GM21360 (cell line): ENCODE data around the gene NNAT.
"Not testable (repeated sequence)": the region's sequence is repeated elsewhere in the genome, so short reads cannot be mapped to it uniquely, and the experiment has no call there.

Experiments used
- ATAC-seq: cut with Tn5 transposase; IDR thresholded peaks from one replicate; pipeline ENCODE4 v1.9.1; 2021; ENCODE audit warnings: mild to moderate bottlenecking, moderate library complexity; ENCODE audit not compliant: unreplicated experiment

NNAT gene

DNA sequence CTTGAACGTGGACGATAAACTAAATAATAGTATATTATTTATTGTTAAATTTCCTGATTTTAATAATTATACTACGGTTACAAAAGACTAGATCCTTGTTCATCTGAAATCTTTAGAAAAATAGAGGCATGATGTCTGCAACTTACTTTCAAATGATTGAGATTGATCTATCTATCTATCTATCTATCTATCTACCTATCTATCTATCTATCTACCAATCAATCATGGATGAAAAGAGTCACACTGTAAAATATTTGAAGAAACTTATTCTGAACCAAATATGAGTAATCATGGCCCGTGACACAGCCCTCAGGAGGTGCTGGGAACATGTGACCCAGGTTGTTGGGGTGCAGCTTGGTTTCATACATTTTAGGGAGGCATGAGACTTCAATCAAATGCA, 18.4 kb downstream of the NNAT start:
- no peak for ATAC-seq

DNA sequence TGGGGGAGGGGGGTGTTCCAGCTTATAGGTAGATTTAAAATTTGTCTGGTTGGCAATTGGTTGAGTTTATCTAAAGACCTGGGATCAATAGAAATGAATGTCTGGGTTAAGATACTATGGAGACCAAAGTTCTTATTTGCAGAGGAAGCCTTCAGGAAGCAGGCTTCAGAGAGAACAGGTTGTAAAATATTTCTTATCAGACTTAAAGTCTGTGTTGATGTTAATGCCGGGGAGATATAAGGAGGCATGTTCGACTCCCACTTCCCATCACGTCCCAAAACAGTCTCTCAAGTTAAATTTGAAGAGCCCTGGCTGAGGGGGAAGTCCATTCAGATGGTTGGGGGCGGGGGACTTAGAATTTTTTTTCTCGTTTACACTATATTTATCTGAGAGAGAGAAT, 19.0 kb downstream of the NNAT start:
- ATAC-seq: no peak

DNA sequence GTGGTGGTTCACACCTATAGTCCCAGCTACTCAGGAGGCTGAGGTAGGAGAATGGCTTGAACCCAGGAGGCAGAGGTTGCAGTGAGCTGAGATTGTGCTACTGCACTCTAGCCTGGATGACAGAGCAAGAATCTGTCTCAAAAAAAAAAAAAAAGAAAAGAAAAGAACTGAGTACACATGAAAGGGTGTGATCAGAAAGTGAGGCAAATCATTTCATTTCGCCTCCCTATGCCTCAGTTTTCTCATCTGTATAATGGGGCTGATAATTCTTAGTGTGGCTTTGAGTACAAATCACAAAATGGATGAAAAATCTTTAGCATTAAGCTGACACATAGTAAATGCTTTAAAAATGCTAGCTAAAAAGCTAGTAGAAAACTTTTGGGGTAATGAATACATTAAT, 19.8 kb downstream of the NNAT start:
- ATAC-seq: not testable (repeated sequence)

DNA sequence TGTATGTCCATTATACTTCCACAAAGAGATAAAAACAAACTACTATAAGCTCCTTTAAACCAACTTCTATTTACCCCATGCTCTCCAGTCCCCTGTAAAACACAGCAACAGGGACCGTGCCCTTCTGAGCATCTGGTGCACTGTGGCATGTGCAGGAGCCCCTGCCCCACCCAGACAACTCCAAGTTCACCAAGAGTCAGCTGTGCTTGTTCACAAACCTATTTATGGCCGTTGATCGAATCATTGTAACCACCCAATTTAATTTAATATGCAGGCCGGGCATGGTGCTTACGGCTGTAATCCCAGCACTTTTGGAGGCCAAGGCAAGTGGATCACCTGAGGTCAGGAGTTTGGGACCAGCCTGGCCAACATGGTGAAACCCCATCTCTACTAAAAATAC, 20.3 kb downstream of the NNAT start:
- no peak for ATAC-seq

DNA sequence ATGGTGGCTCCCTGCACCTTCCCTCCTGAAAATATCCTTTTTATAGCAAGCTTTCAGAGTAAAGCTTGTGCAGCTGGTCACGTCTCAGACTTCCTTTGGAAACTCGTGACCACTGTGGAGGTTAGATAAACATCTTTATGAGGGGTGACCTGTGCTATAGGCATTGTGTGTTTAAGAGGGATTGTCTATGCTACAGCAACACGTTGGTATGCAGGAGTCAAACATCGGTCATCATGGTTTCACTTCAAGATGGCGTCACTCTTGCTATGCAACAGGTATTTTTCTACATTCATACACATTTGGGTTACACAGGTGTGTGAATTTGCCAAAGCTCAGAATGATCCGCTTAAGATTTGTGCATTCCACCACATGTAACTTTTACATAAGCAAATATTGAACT, 21.2 kb downstream of the NNAT start:
- ATAC-seq: no peak

DNA sequence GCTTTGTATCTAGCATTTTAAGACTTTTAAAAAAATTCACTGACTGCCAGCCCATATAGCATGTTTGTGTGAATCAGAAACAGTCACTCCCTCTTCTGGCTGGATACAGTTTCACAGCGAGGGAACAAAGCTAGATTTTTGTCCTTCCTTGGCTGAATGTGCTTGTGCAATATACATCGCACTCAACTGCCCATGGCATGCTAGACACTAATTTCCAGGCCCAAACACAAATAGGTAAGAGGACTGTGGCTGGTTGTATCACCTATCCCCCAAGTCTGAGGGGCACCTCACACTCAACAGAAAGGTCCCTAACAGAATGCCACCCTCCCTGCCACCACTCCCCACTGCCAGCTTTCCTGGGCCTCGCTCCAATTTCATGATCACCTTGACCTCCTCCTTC, 22.8 kb downstream of the NNAT start:
- no peak for ATAC-seq

DNA sequence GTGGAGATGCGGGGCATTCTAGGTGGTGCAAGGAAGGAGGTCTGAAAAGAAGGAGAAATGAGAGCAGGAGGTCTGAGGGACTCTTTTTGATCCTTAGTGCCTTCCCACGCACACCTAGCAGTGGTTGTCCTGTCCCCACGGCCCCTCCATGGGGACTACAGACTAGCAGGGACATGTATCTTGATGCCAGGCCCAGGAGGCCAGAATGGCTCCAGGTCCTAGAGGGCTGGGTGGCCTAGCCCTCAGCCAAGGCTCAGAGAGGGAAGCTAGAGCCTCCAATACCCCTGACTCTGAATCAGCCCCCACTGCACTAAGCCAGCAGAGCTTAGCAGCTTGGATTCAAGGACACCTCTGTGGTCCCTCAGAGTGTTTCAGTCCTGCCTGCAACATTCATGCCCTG, 23.3 kb downstream of the NNAT start:
- ATAC-seq: no peak

DNA sequence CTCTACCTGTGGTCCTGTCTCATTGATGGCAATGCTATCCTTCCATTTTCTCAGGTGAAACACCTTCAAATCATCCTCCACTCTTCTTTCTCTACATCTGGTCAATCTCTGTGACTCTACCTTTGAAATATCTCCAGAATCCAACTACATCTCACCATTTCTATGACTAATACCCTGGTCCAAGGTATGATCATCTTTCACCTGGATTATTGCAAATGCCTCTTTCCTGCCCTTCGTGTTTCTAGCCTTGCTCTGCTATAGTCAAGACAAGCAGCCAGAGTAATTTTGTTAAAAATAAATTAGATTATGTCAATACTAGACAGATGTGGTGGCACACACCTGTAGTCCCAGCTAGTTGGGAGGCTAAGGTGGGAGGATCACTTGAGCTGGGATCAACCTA, 24.5 kb downstream of the NNAT start:
- ATAC-seq: no peak

DNA sequence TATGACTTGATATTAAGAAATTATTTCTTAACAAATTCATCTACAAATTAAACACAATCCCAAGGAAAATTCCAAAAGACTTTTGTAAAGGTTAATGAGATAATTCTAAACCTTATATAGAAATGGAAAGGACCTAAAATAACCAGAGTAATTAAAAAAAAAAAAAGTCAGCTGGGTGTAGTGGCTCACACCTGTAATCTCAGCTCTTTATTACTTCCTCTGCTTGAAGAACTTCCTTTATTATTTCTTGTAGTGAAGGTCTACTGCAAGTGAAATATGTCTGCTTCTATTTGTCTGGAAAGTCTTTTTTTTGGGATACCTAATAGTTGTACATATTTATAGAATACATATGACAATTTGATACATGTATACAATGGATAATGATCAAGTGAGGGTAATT, 26.9 kb downstream of the NNAT start:
- ATAC-seq: no peak

DNA sequence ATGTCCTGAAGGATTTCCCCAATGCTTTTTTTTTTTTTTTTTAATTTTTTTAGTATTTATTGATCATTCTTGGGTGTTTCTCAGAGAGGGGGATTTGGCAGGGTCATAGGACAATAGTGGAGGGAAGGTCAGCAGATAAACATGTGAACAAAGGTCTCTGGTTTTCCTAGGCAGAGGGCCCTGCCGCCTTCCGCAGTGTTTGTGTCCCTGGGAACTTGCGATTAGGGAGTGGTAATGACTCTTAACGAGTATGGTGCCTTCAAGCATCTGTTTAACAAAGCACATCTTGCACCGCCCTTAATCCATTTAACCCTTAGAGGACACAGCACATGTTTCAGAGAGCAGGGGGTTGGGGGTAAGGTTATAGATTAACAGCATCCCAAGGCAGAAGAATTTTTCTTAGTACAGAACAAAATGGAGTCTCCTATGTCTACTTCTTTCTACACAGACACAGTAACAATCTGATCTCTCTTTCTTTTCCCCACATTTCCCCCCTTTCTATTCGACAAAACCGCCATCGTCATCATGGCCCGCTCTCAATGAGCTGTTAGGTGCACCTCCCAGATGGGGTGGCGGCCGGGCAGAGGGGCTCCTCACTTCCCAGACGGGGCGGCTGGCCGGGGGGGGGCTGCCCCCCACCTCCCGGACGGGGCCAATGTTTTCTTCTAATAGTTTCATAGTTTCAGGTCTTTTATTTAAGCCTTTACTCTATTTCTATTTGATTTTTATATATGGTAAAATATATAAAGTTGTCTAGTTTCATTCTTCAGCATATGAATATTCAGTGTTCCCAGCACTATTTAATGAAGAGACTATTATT, 29.3 kb downstream of the NNAT start:
- ATAC-seq: not testable (repeated sequence)

DNA sequence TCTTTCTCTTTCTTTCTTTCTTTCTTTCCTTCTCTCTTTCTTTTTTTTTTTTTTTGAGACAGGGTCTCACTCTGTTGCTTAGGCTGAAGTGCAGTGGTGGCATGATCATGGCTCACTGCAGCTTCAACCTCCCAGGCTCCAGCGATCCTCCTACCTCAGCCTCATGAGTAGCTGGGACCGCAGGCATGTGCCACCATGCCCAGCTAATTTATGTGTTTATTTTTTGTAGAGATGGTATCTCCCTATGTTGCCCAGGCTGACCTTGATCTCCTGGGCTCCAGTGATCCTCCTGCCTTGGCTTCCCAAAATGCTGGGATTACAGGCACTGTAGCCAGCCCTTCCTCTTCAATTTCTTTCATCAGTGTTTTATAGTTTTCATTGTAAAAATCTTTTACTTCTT, 30.6 kb downstream of the NNAT start:
- not testable (repeated sequence) for ATAC-seq

DNA sequence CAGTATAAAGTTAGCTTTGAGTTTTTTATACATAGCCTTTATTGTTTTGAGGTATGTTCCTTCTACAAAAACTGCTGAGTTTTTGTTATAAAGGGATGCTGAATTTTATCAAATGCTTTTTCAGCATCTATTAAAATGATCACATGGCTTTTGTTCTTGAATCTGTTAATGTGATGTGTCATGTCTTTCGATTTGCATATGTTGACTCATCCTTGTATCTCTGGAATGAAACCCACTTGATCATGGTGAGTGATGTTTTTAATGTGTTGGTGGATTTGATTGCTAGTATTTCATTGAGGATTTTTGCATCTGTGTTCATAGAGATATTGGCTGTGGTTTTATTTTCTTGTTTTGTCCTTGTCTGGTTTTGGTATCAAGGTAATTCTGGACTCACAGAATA, 31.4 kb downstream of the NNAT start:
- ATAC-seq: no peak

DNA sequence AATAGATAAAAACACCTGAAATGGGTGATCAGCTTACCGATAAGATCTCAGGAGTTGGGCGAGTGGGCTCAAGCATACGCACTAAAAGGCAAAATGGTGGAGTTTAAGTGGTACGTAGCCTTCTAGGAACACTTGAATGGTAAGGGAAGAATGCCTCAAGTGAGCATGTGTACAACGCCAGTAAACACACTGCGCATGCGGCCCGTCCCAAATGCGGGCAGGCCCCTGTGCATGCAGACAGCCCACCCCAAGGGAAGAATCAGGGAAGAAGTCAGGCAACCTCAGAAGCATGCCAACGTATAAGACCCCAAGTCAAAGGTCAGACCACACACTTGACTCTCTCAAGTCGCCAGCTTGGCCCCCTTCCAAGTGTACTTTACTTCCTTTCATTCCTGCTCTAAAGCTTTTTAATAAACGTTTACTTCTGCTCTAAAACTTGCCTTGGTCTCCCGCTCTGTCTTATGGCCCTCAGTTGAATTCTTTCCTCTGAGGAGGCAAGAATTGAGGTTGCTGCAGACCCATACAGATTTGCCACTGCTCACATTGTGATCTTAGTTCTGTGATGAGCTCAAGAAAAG, 33.8 kb downstream of the NNAT start:
- not testable (repeated sequence) for ATAC-seq

DNA sequence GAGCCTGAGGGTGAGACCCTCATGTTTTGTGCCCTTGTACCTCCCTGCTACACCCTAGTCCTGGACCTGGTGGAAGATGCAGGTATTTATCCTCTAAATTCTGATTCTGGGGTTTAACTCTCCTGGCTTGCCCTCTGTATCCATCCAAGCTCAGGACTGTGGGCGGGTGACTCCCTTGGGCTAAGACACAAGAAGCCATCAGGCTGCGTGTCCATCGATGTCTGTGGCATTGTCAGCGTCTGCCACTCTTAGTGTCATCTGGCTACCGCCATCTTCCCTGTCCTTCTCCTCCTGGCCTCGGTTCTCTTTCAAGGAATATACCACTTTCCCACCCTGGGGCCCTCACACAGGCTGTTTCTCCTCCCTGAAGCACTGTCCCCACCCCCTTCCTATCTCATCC, 35.5 kb downstream of the NNAT start:
- ATAC-seq: no peak

DNA sequence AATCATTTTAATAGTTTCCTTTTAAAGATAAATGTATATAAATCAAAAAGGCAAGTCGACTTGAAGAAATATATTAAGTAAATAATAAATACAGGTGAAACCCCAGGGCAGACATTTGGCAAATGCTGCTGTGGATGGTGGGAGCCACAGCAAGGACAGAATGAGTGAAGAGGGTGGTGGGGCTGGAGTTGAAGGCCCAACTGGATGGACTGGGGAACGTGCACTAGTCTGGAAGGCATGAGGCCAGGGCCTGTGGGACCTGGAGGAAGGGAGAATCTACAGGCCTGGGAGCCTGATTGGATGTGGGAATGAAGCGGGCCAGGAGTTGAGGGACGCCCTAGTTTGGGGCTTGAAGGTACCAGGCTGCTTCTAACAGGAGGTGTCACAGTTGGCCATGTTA, 37.3 kb downstream of the NNAT start:
- ATAC-seq: no peak

DNA sequence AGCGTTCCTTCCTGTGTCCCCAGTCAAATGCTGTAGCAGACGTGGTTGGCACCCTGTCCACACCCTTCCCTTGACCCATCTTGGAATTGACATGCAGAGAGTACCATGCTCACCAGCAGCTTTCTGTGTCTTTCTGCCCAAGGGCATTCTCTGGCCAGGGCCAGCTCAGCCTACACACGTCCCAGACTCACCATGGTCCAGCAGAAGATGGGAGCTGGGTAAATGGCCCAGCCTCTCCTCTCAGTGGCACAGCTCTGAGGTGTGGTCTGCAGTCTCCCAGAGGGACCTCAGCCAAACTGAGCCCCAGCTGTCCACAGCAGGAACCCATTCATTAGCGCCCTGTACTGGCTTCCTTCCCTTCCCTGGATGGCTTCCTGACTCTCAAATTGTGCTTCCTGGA, 37.7 kb downstream of the NNAT start:
- ATAC-seq: no peak

DNA sequence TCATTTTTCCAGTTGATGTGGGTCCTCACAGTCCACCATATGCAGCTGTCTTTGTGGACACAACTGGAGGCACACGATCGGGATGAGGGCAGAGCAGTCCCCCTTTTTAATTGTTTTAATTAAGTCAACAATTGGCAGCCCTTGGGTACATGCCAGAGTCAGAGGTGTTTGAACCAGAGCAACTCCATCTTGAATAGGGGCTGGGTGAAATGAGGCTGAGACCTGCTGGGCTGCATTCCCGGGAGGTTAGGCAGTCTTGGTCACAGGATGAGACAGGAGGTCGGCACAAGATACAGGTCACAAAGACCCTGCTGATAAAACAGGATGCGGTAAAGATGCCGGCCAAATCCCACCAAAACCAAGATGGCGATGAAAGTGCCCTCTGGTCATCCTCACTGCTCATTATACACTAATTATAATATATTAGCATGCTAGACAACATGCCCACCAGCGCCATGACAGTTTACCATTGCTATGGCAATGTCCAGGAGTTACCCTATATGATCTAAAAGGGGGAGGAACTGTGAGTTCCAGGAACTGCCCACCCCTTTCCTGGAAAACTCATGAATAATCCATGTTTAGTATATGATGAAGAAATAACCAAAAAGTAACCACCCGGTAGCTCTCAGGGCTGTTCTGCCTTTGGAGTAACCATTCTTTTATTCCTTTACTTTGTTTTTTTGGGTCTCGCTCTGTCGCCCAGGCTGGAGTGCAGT, 38.4 kb downstream of the NNAT start:
- no peak for ATAC-seq

DNA sequence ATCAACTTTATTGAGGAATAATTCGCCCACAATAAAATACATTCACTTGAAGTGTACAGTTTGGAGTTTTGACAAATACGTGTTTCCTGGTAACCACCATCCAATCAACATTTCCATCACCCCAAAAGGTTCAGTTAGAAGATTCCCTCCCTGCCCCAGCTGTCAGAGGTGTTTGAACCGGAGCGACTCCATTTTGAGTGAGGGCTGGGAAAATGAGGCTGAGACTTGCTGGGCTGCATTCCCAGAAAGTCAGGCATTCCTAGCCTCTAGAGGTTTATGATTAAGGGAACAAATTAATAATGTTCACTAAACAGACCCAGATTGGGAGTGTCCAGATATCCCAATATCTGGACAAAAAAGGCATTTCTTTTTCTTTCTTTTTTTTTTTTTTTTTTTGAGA, 39.6 kb downstream of the NNAT start:
- no peak for ATAC-seq

DNA sequence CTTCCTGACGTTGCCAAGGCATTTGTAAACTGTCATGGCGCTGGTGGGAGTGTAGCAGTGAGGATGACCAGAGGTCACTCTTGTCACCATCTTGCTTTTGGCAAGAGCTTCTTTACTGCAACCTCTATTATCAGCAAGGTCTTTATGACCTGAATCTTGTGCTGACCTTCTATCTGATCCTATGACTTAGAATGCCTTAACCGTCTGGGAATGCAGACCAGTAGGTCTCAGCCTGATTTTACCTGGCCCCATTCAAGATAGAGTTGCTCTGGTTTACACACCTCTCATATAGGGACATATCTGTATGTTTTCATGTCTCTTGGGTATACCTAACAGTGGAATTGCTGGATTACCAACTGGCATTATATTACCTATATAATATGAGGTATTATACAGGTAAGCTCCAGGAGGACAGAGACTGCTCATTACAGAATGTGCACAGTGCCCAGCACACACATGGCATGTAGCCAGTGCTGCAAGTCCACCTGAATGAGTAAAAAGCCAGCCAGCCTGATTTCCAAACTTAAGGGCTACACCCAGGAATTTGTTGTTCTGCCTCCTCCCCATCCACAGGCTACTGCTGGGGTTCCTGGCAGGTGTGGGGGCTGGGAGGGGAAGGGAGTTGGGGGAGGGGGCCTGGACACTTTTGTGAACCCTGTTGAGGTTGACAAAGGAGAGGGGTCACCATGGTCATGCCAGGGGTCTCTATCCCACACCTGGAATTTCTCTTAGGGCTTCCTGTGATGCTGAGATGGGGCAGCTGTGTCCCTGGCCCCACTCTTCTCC, 41.8 kb downstream of the NNAT start:
- ATAC-seq: no peak

DNA sequence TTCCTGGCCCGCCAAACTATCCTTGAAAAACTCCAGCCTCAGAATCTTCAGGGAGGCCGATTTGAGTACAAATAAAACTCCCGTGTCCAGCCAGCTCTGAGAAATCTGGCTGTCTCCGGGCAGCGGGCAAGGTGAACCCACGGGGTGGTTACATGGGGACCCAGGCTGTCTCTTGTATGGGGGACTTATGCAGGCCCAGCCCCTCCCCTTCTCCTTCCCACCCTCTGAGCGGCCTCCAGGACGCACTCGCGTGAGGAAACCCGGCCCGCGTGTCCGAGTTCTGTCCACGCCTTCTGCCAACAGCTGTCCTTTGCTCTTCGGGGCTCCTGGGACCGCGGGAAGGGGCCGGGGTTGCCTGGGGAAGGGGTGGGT, 43.0 kb downstream of the NNAT start:
- no peak for ATAC-seq

DNA sequence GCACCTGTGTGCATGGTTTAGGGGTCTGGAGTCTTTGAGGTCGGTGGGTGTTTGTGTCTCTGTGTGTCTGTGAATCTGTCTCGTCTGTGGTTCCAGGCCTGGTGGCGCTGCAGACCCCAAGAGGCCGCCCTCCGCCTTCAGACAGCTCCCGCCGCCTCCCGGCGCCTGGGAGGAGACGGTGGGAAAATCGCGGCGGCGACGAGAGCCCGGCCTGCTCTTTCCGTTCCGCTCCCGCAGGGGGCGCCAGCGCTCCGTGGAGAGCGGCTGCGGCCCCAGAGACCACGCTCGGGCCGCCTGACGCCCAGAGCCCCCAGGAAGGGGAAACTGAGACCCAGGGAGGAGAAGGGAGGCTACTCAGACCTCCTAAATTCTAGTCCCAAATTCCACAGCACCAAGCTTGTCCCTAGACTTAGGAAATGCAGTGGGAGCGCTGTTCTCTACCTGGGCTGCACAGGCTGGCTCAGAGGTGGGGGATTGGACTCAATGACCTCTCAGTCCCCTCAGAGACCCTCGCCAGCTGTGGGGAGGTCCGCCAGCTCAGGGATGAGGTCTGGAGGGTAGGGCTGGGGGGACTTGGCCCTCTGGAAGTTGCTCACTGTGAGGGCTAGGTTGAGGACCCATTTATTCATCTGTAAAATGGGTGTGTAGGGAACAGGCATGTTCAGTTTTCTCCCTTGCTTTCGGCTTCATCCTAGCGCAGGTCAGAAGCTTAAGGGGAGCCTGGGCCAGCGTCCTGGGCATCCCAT, 43.5 kb downstream of the NNAT start:
- ATAC-seq: no peak
